Liver (tissue), 3 donors: ENCODE measurements around the gene CARD14.

Experiments
- SP1 ChIP-seq: IDR thresholded peaks from 2 replicates; pipeline ENCODE4 v1.6.1; 2018; ENCODE audit warnings: antibody characterized with exemption, mild to moderate bottlenecking
- TF ChIP-seq, protein P1 (sequence below): fragments of 150-350 bp; IDR thresholded peaks from 2 replicates; pipeline ENCODE4 v1.5.1; 2017; ENCODE audit warnings: improper control_type of control experiment, low read depth, low read length; ENCODE audit not compliant: missing input control
- donor health status: healthy.
- donor health status: healthy.

DNA sequence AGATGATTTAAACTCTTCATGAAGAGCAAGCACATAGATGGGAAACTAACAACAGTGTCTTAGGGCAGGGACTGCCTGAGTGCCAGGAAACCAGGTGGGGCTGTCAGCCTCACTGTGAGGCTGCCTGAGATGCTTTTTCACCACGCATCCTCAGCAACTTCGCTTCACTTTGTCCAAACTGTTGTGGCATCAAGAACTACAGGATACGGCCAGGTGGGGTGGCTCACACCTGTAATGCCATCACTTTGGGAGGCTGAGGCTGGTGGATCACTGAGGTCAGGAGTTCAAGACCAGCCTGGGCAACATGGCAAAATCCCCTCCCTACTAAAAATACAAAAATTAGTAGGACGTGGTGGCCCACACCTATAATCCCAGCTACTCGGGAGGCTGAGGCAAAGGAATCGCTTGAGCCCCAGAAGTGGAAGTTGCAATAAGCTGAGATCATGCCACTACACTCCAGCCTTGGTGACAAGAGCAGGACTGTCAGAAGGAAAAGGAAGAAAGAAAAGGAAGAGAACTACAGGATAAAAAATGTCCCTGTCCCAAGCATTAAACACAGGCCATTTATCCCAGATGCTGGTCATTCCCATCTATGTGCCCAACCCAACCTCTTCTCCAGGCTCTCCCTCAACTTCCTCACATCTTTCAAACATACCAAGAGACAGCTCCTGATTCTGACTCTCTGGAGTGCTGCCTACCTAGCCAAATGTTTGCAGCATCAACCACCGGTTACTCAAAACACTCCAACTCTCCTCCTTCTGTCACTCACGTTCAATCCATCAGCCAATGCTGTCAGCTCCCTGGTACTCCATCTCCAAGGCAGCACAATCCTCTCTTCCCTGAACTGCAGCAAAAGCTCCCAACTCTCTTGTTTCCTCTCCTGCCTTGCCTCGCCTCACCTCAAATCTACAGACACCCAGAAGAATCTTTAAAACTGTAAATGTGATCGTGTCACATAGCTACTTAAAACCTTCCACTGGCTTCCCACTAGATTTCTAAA, 24.5 kb upstream of the CARD14 start:
- TF ChIP-seq, protein P1, sequence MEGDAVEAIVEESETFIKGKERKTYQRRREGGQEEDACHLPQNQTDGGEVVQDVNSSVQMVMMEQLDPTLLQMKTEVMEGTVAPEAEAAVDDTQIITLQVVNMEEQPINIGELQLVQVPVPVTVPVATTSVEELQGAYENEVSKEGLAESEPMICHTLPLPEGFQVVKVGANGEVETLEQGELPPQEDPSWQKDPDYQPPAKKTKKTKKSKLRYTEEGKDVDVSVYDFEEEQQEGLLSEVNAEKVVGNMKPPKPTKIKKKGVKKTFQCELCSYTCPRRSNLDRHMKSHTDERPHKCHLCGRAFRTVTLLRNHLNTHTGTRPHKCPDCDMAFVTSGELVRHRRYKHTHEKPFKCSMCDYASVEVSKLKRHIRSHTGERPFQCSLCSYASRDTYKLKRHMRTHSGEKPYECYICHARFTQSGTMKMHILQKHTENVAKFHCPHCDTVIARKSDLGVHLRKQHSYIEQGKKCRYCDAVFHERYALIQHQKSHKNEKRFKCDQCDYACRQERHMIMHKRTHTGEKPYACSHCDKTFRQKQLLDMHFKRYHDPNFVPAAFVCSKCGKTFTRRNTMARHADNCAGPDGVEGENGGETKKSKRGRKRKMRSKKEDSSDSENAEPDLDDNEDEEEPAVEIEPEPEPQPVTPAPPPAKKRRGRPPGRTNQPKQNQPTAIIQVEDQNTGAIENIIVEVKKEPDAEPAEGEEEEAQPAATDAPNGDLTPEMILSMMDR, result no peak
- TF ChIP-seq SP1, result no peak
